ENCODE results near the gene CCDC194.

CCDC194 gene

GRCh38 chr19:17353386-17353785 lies 40.6 kb downstream of the CCDC194 start:
- H3K4me1 ChIP-seq (ENCODE audit: control insufficient read depth, insufficient read depth, low read length): no peaks in the 10 kb centered on the region
- H3K27me3 ChIP-seq (ENCODE audit: control insufficient read depth, insufficient read depth, low read length): peaks cover 8% of the 10 kb centered on the region
- no peaks in the 10 kb centered on the region for H3K36me3 ChIP-seq (ENCODE audit: control insufficient read depth, insufficient read depth, low read length)
- no peak overlapping the region for H3K27ac ChIP-seq (ENCODE audit: low read depth, low read length)
- no peak overlapping the region for H3K9ac ChIP-seq (ENCODE audit: low read length)
- H3K4me3 ChIP-seq (ENCODE audit: low read length): no peak overlapping the region

GRCh38 chr19:17352608-17353280 lies 41.3 kb downstream of the CCDC194 start:
- no peaks in the 10 kb centered on the region for H3K4me1 ChIP-seq (ENCODE audit: control insufficient read depth, insufficient read depth, low read length)
- no peak overlapping the region for H3K27ac ChIP-seq (ENCODE audit: low read depth, low read length)
- no peaks in the 10 kb centered on the region for H3K36me3 ChIP-seq (ENCODE audit: control insufficient read depth, insufficient read depth, low read length)
- H3K9ac ChIP-seq (ENCODE audit: low read length): no peak overlapping the region
- no peak overlapping the region for H3K4me3 ChIP-seq (ENCODE audit: low read length)
- H3K27me3 ChIP-seq (ENCODE audit: control insufficient read depth, insufficient read depth, low read length): peaks cover 9% of the 10 kb centered on the region

GRCh38 chr19:17351815-17352435 lies 42.1 kb downstream of the CCDC194 start:
- H3K4me3 ChIP-seq (ENCODE audit: low read length): no peak overlapping the region
- no peak overlapping the region for H3K9ac ChIP-seq (ENCODE audit: low read length)
- H3K27ac ChIP-seq (ENCODE audit: low read depth, low read length): no peak overlapping the region
- H3K27me3 ChIP-seq (ENCODE audit: control insufficient read depth, insufficient read depth, low read length): peaks cover 9% of the 10 kb centered on the region
- H3K4me1 ChIP-seq (ENCODE audit: control insufficient read depth, insufficient read depth, low read length): no peaks in the 10 kb centered on the region
- no peaks in the 10 kb centered on the region for H3K36me3 ChIP-seq (ENCODE audit: control insufficient read depth, insufficient read depth, low read length)

GRCh38 chr19:17348700-17349099 lies 45.3 kb downstream of the CCDC194 start:
- Histone ChIP-seq H3K36me3 (ENCODE audit: control insufficient read depth, insufficient read depth, low read length) (no peaks in the 10 kb centered on the region), H3K27ac (ENCODE audit: low read depth, low read length) (no peak overlapping the region), H3K4me1 (ENCODE audit: control insufficient read depth, insufficient read depth, low read length) (peaks cover 3% of the 10 kb centered on the region), H3K4me3 (ENCODE audit: low read length) (no peak overlapping the region), H3K27me3 (ENCODE audit: control insufficient read depth, insufficient read depth, low read length) (peaks cover 9% of the 10 kb centered on the region), H3K9ac (ENCODE audit: low read length) (no peak overlapping the region)

DNA sequence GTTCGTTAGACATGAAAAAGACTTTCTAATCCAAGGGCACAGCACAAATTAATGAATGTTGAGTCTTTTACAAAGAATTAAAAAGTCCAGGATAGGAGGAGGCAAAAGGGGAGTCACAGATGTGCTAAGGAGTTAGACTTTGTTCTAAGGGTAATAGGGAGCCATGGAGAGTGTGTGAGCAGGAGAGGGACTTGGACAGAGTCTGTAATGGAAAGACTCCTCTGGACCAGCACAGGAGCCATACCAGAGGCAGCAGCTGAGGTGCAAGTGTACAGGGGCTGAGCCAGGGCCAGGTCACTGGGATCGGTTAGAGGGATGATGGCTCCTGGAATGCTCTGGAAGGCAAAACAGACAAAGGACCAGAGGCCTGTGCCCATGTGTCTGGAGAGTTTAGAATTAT lies 46.1 kb downstream of the CCDC194 start:
- H3K36me3 ChIP-seq (ENCODE audit: control insufficient read depth, insufficient read depth, low read length): no peaks in the 10 kb centered on the region
- no peak overlapping the region for H3K27ac ChIP-seq (ENCODE audit: low read depth, low read length)
- peaks cover 6% of the 10 kb centered on the region for H3K27me3 ChIP-seq (ENCODE audit: control insufficient read depth, insufficient read depth, low read length)
- no peak overlapping the region for H3K4me3 ChIP-seq (ENCODE audit: low read length)
- H3K9ac ChIP-seq (ENCODE audit: low read length): no peak overlapping the region
- H3K4me1 ChIP-seq (ENCODE audit: control insufficient read depth, insufficient read depth, low read length): peaks cover 3% of the 10 kb centered on the region

DNA sequence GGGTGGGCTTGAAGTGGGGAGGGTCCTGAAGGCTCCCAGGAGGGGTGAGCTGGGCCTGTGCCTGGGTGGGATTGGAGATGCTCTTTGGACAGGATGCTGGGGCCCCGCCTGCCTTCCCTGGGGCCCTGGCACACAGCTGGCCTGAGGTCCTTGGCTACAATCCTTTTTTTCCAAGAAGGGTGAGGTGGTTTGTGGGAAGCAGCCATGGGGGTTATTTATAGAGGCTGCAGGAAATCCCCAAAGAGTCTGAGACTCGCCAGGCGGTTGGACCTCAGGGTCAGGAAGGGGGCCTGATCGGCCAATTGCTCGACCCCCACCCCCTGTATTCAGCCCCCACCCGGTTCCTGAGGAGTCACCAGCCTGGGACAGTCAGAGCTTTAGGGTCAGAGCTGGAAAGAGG lies 46.6 kb downstream of the CCDC194 start:
- H3K36me3 ChIP-seq (ENCODE audit: control insufficient read depth, insufficient read depth, low read length): no peaks in the 10 kb centered on the region

GRCh38 chr19:17346109-17346671 lies 47.8 kb downstream of the CCDC194 start:
- Histone ChIP-seq H3K4me3 (ENCODE audit: low read length) (no peak overlapping the region), H3K27me3 (ENCODE audit: control insufficient read depth, insufficient read depth, low read length) (peaks cover 6% of the 10 kb centered on the region), H3K9ac (ENCODE audit: low read length) (no peak overlapping the region), H3K36me3 (ENCODE audit: control insufficient read depth, insufficient read depth, low read length) (no peaks in the 10 kb centered on the region), H3K27ac (ENCODE audit: low read depth, low read length) (no peak overlapping the region), H3K4me1 (ENCODE audit: control insufficient read depth, insufficient read depth, low read length) (peaks cover 3% of the 10 kb centered on the region)

More for the DNA sequence above, 46.6 kb downstream of the CCDC194 start:
- no peak overlapping the region for H3K4me3 ChIP-seq (ENCODE audit: low read length)
- H3K27me3 ChIP-seq (ENCODE audit: control insufficient read depth, insufficient read depth, low read length): peaks cover 6% of the 10 kb centered on the region
- no peak overlapping the region for H3K9ac ChIP-seq (ENCODE audit: low read length)
- peaks cover 3% of the 10 kb centered on the region for H3K4me1 ChIP-seq (ENCODE audit: control insufficient read depth, insufficient read depth, low read length)
- no peak overlapping the region for H3K27ac ChIP-seq (ENCODE audit: low read depth, low read length)

GRCh38 chr19:17341845-17342244 lies 52.2 kb downstream of the CCDC194 start:
- H3K27ac ChIP-seq (ENCODE audit: low read depth, low read length): no peak overlapping the region
- H3K27me3 ChIP-seq (ENCODE audit: control insufficient read depth, insufficient read depth, low read length): no peaks in the 10 kb centered on the region
- H3K9ac ChIP-seq (ENCODE audit: low read length): no peak overlapping the region
- H3K36me3 ChIP-seq (ENCODE audit: control insufficient read depth, insufficient read depth, low read length): no peaks in the 10 kb centered on the region
- no peak overlapping the region for H3K4me3 ChIP-seq (ENCODE audit: low read length)
- H3K4me1 ChIP-seq (ENCODE audit: control insufficient read depth, insufficient read depth, low read length): peaks cover 10% of the 10 kb centered on the region

GRCh38 chr19:17341386-17341785 lies 52.6 kb downstream of the CCDC194 start:
- no peak overlapping the region for H3K4me3 ChIP-seq (ENCODE audit: low read length)
- H3K9ac ChIP-seq (ENCODE audit: low read length): no peak overlapping the region
- no peaks in the 10 kb centered on the region for H3K27me3 ChIP-seq (ENCODE audit: control insufficient read depth, insufficient read depth, low read length)
- H3K27ac ChIP-seq (ENCODE audit: low read depth, low read length): no peak overlapping the region
- no peaks in the 10 kb centered on the region for H3K36me3 ChIP-seq (ENCODE audit: control insufficient read depth, insufficient read depth, low read length)
- H3K4me1 ChIP-seq (ENCODE audit: control insufficient read depth, insufficient read depth, low read length): peaks cover 10% of the 10 kb centered on the region

DNA sequence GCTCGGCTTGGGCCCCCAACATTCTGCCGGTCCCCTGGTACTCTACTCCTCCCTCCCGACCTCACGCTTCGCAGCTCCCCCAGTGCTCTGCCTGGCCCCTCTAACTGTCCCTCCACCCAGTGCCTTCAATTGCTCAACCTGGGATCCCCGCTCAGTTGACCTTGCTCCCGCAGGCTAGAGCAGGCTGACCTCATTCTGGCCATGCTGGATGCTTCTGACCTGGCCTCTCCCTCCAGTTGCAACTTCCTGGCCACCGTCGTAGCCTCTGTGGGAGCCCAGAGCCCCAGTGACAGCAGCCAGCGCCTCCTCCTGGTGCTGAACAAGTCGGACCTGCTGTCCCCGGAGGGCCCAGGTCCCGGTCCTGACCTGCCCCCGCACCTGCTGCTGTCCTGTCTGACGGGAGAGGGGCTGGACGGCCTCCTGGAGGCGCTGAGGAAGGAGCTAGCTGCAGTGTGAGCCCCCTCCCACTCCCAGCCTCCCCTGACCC lies 53.1 kb downstream of the CCDC194 start:
- H3K4me1 ChIP-seq (ENCODE audit: control insufficient read depth, insufficient read depth, low read length): peaks cover 7% of the 10 kb centered on the region
- no peak overlapping the region for H3K9ac ChIP-seq (ENCODE audit: low read length)
- no peak overlapping the region for H3K27ac ChIP-seq (ENCODE audit: low read depth, low read length)
- H3K4me3 ChIP-seq (ENCODE audit: low read length): no peak overlapping the region
- H3K36me3 ChIP-seq (ENCODE audit: control insufficient read depth, insufficient read depth, low read length): no peaks in the 10 kb centered on the region
- H3K27me3 ChIP-seq (ENCODE audit: control insufficient read depth, insufficient read depth, low read length): no peaks in the 10 kb centered on the region
